NCI-H146 treated with DMSO at 0.1 percent for 48 hours (cell line): ENCODE measurements around the gene CYSTM1.
A peak's percentile ranks its signal among the peaks of the same experiment; 100 is the strongest.
"Not testable (repeated sequence)": the region's sequence is repeated elsewhere in the genome, so short reads cannot be mapped to it uniquely, and the experiment has no call there.

Experiments used
- DNase-seq: peaks from one replicate; lab custom pipeline; 2025; ENCODE audit not compliant: unreplicated experiment; lab: John Stamatoyannopoulos, UW

The CYSTM1 gene

GRCh38 chr5:140175367-140176030 is 511 bp downstream of the CYSTM1 start:
- peak; percentile 13 for DNase-seq

GRCh38 chr5:140176031-140176387 is 1.0 kb downstream of the CYSTM1 start:
- DNase-seq: no peak

GRCh38 chr5:140178086-140178410 is 3.1 kb downstream of the CYSTM1 start:
- no peak for DNase-seq

- DNase-seq: no peak
Observed at GRCh38 chr5:140178482-140179116, 3.6 kb downstream of the CYSTM1 start.

- DNase-seq: peak; percentile 8
Observed at GRCh38 chr5:140181002-140181483, 6.1 kb downstream of the CYSTM1 start.

GRCh38 chr5:140181525-140181924 is 6.5 kb downstream of the CYSTM1 start:
- no peak for DNase-seq

- DNase-seq: no peak
Observed at GRCh38 chr5:140182075-140182711, 7.2 kb downstream of the CYSTM1 start.

GRCh38 chr5:140182803-140183367 is 7.9 kb downstream of the CYSTM1 start:
- no peak for DNase-seq

- no peak for DNase-seq
Observed at GRCh38 chr5:140185409-140185808, 10.4 kb downstream of the CYSTM1 start.

- DNase-seq: no peak
Observed at GRCh38 chr5:140186267-140186671, 11.3 kb downstream of the CYSTM1 start.

- no peak for DNase-seq
Observed at GRCh38 chr5:140189253-140189652, 14.3 kb downstream of the CYSTM1 start.

GRCh38 chr5:140189977-140190871 is 15.2 kb downstream of the CYSTM1 start:
- DNase-seq: no peak

- DNase-seq: no peak
Observed at GRCh38 chr5:140190872-140191218, 15.9 kb downstream of the CYSTM1 start.

- no peak for DNase-seq
Observed at GRCh38 chr5:140192715-140193430, 17.9 kb downstream of the CYSTM1 start.

GRCh38 chr5:140194662-140195061 is 19.7 kb downstream of the CYSTM1 start:
- DNase-seq: no peak

- no peak for DNase-seq
Observed at GRCh38 chr5:140196115-140196814, 21.3 kb downstream of the CYSTM1 start.

GRCh38 chr5:140197023-140197422 is 22.0 kb downstream of the CYSTM1 start:
- no peak for DNase-seq

GRCh38 chr5:140198915-140199314 is 23.9 kb downstream of the CYSTM1 start:
- not testable (repeated sequence) for DNase-seq

GRCh38 chr5:140202078-140202477 is 27.1 kb downstream of the CYSTM1 start:
- DNase-seq: no peak

GRCh38 chr5:140202610-140203009 is 27.6 kb downstream of the CYSTM1 start:
- no peak for DNase-seq
